CD4-positive, alpha-beta memory T cell (primary cell): ENCODE measurements around the gene SFSWAP. TPM values are rescaled to one million over a fixed set of nuclear protein-coding genes. Genes with fewer than 3 reads are reported as not detected.

ENCODE experiments used
- CTCF ChIA-PET: fragments of 350-600 bp; sonication (Branson Sonifier 250); formaldehyde crosslinking; loops from one replicate; lab custom pipeline; 2021; ENCODE audit warnings: inconsistent platforms; ENCODE audit not compliant: partially characterized antibody; lab: Charles Lee
- POLR2A ChIA-PET: fragments of 350-600 bp; sonication (Branson Sonifier 250); formaldehyde crosslinking; loops from one replicate; lab custom pipeline; 2021; ENCODE audit not compliant: partially characterized antibody; lab: Charles Lee
- DNase-seq, 5 donors: peaks; one replicate each; pipeline versions ENCODE4 v3.0.0 to v3.0.0-alpha.2; 2020 to 2022; ENCODE audit warnings: mixed read lengths in 1 of 5
- H3K27ac ChIP-seq: one replicate; pipeline ENCODE4 v1.7.0; 2013; ENCODE audit warnings: low read depth, low read length
- H3K27me3 ChIP-seq: 2 replicates; pipeline ENCODE4 v1.7.0; 2013; ENCODE audit warnings: mild to moderate bottlenecking, low read length, moderate library complexity; ENCODE audit not compliant: insufficient read depth
- H3K36me3 ChIP-seq: 2 replicates; pipeline ENCODE4 v1.7.0; 2013; ENCODE audit warnings: mild to moderate bottlenecking, low read length, moderate library complexity; ENCODE audit not compliant: insufficient read depth
- H3K4me1 ChIP-seq: 2 replicates; pipeline ENCODE4 v1.7.0; 2013; ENCODE audit warnings: mild to moderate bottlenecking, low read length, moderate library complexity; ENCODE audit not compliant: insufficient read depth
- H3K4me3 ChIP-seq, 2 donors: one replicate each; pipeline ENCODE4 v1.7.0; 2013; ENCODE audit warnings: low read length in 2 of 2, mild to moderate bottlenecking in 1 of 2
- H3K9me3 ChIP-seq, 2 donors: one replicate each; pipeline ENCODE4 v1.7.0; 2013; ENCODE audit warnings: low read length in 2 of 2, control low read depth in 1 of 2; ENCODE audit not compliant: control insufficient read depth in 1 of 2
- H3K27ac Mint-ChIP-seq, 7 donors: one replicate each; pipeline ENCODE4 v1.8.0; 2020 to 2021; ENCODE audit warnings: mixed read lengths in 7 of 7, mild to moderate bottlenecking in 6 of 7, inconsistent platforms in 3 of 7, moderate library complexity in 3 of 7
- H3K27me3 Mint-ChIP-seq, 2 donors: one replicate each; pipeline ENCODE4 v1.8.0; 2020 to 2021; ENCODE audit warnings: mixed read lengths in 2 of 2
- H3K36me3 Mint-ChIP-seq, 2 donors: one replicate each; pipeline ENCODE4 v1.8.0; 2020 to 2021; ENCODE audit warnings: mixed read lengths in 2 of 2, inconsistent platforms in 1 of 2, mild to moderate bottlenecking in 1 of 2
- H3K4me1 Mint-ChIP-seq, 4 donors: one replicate each; pipeline ENCODE4 v1.8.0; 2020 to 2021; ENCODE audit warnings: mixed read lengths in 4 of 4, mild to moderate bottlenecking in 1 of 4
- H3K4me3 Mint-ChIP-seq, 8 donors: one replicate each; pipeline ENCODE4 v1.8.0; 2020 to 2021; ENCODE audit warnings: mixed read lengths in 8 of 8, mild to moderate bottlenecking in 7 of 8, moderate library complexity in 6 of 8, inconsistent platforms in 3 of 8
- H3K9me3 Mint-ChIP-seq, 8 donors: one replicate each; pipeline ENCODE4 v1.8.0; 2020 to 2021; ENCODE audit warnings: mixed read lengths in 8 of 8, mild to moderate bottlenecking in 5 of 8, inconsistent platforms in 3 of 8, moderate library complexity in 1 of 8
- intact Hi-C: fragments of 100-400 bp; cut with micrococcal nuclease; formaldehyde crosslinking; loops from one replicate; pipeline ENCODE4 v1.15.1; 2023
- polyA plus RNA-seq, 2 donors: library from polyadenylated mRNA; unstranded; fragments of 300-500 nt; fragmentation: Illumina TruSeq; gene quantifications; one replicate each; pipeline ENCODE4 v1.2.3, GENCODE V29; 2021
- total RNA-seq, 2 experiments: library from RNA; stranded (reverse); gene quantifications; one replicate each; pipeline ENCODE4 v1.2.3, GENCODE V29; 2021

The SFSWAP gene
- total and polyA plus RNA-seq, 4 experiments from 2014 or later: 9.8 to 96.8 (median 60.7) TPM

DNA sequence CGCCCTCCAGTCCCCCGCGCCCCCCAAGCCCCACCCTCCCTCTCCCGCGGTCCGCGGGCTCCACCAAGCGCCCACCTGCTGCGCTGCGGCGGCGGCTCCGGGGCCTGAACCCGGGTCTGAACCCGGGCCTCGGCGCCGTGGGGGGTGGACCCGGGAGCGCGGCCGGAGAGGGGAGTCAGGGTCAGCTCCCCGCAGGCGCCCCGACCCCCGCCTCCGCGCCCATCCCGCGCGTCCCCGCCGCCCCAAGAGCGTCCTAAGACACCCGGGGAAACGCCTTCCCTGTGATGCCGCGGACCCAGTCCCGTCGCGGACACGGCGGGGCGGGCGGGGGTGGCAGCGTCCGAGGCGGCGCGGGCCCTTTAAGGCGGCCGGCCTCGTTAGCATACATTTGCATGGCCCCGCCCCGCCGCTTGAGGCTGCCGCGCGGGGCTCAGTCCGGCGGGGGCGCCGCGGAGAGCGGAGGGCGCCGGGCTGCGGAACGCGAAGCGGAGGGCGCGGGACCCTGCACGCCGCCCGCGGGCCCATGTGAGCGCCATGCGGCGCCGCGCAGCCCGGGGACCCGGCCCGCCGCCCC lies 117.2 kb downstream of the SFSWAP start, which contains the start of gene MMP17:
Gene MMP17 (plus strand): TSS at position 433 of the 574 bp plus-strand sequence. CDS start 102 bp downstream, at position 535.
- Histone ChIP-seq H3K27ac (no peak within 1 kb of the TSS), H3K27me3 (peaks cover 28% of the 10 kb centered on the region), H3K4me1 (peaks cover 22% of the 10 kb centered on the region), H3K36me3 (no peaks in the 10 kb centered on the region), H3K4me3 (no peak within 1 kb of the TSS), H3K9me3 (no peaks in the 10 kb centered on the region)
- Mint-ChIP-seq H3K9me3 (no peaks in the 10 kb centered on the region), H3K27ac (no peak within 1 kb of the TSS), H3K27me3 (peaks cover 39 to 45% of the 10 kb centered on the region in 2 donors), H3K36me3 (no peaks in the 10 kb centered on the region), H3K4me3 (peak within 1 kb of the TSS; percentile 47 to 81 (median 64)), H3K4me1 (peaks cover 2 to 13% (median 12%) of the 10 kb centered on the region in 4 donors)
- CTCF ChIA-PET: no interaction called here
- POLR2A ChIA-PET: no interaction called here
- DNase-seq: peak in 3 of 5 donors; percentile 24 to 30 (median 26)
- intact Hi-C loops: no loop called here

DNA sequence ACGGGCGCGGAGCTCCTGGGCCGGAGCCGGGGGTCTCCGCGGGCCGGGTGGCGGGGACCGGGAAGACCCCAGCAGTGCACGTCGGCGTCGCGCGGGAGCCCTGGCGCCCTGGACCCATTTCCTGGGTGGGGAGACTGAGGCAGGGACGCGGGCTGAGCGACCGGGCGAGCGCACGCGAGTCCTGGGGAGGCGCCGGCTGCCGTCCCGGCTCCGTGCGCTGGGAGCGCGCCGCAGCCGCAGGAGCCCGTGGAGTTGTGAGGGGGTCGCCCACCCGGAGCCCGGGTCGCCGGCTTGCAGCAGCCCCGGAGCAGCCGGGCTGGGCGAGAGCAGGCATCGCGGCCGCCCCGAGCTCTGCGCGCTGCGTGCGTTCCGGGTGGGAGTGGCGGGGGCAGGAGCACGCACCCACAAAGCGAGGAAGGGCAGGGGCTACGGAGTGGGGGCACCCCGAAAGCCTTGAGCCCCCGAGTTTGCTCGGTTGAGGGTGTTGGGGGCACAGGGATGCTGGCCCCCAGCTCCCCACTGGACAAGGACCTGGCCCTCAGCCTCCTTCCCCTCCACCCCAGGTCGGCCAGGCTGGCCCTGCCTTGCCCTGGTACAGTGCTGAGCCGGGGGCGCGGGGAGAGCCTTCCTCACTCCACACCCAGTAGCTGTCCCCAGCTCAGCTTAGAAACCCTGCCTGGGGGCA lies 117.9 kb downstream of the SFSWAP start:
- intact Hi-C loops: no loop called here
- H3K9me3 Mint-ChIP-seq: no peaks in the 10 kb centered on the region
- no peak overlapping the region for H3K27ac ChIP-seq
- no peaks in the 10 kb centered on the region for H3K36me3 Mint-ChIP-seq
- no peak overlapping the region for H3K4me3 ChIP-seq
- POLR2A ChIA-PET: no interaction called here
- H3K27me3 ChIP-seq: peaks cover 28% of the 10 kb centered on the region
- peak overlapping the region in 7 of 8 donors; percentile 44 to 81 (median 66) for H3K4me3 Mint-ChIP-seq
- CTCF ChIA-PET: no interaction called here
- no peak overlapping the region for H3K27ac Mint-ChIP-seq
- H3K27me3 Mint-ChIP-seq: peaks cover 43 to 47% of the 10 kb centered on the region in 2 donors
- no peaks in the 10 kb centered on the region for H3K9me3 ChIP-seq
- no peaks in the 10 kb centered on the region for H3K36me3 ChIP-seq
- peaks cover 2 to 13% (median 12%) of the 10 kb centered on the region in 4 donors for H3K4me1 Mint-ChIP-seq
- peaks cover 22% of the 10 kb centered on the region for H3K4me1 ChIP-seq
- no peak for DNase-seq

DNA sequence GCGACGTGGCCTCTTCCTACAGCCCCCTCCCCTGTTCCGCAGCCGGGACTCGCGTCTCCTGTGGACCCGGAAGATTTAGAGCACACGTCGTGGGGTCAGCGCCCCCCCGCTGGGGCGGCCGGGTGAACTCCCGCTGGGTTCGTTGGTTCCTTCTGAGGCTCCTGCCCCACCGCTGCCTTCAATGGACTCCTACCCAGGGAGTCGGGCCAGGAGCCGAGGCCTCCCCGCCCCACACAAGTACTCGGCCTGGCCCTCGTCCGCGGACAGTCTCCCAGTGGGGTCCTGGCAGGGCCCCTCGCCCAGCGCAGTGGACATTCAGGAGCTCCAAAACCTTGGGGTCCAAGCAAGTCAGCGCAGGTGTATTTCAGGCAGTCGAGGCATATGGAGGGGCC lies 118.5 kb downstream of the SFSWAP start:
- peaks cover 28% of the 10 kb centered on the region for H3K27me3 ChIP-seq
- H3K9me3 ChIP-seq: no peaks in the 10 kb centered on the region
- H3K4me3 Mint-ChIP-seq: peak overlapping the region; percentile 38 to 81 (median 64)
- peaks cover 42 to 46% of the 10 kb centered on the region in 2 donors for H3K27me3 Mint-ChIP-seq
- H3K36me3 ChIP-seq: no peaks in the 10 kb centered on the region
- ChIA-PET POLR2A (no interaction called here), CTCF (no interaction called here)
- H3K36me3 Mint-ChIP-seq: no peaks in the 10 kb centered on the region
- DNase-seq: no peak
- no peaks in the 10 kb centered on the region for H3K9me3 Mint-ChIP-seq
- H3K4me1 Mint-ChIP-seq: peaks cover 2 to 13% (median 12%) of the 10 kb centered on the region in 4 donors
- intact Hi-C loops: no loop called here
- H3K4me1 ChIP-seq: peaks cover 22% of the 10 kb centered on the region
- H3K27ac ChIP-seq: no peak overlapping the region
- no peak overlapping the region for H3K4me3 ChIP-seq
- no peak overlapping the region for H3K27ac Mint-ChIP-seq

DNA sequence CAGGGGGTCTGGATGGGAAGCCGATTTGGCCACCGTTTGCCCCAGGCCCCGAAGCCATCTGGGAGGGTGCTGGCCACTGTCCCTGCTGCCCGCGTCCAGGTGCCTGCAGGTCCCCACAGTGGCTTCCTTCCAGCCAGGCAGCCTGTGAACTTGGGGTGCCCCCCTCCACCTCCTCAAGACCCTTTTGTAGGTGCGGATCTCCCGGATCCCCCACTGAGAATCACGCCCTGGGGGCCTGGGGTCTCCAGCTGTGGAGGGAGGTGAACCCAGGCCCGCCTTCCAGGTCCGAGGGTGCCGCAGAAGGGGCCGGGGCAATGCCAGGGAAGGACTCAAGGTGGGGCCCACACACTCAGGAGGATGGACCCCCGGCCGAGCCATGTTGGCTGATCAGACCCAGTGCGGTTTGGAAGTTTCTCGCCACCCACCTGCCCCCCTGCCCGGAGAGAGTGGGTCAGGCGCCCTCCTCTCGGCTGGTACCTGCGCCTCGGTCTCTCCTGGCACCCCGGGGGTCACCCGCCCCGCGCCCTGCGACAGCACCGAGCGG lies 119.0 kb downstream of the SFSWAP start:
- ChIA-PET CTCF (interaction anchor here (1.0 to 1.5 kb wide), 2 partner anchors 725 to 726 kb away, joined by 5 to 6 read pairs; no protein-coding TSS in a partner anchor), POLR2A (no interaction called here)

DNA sequence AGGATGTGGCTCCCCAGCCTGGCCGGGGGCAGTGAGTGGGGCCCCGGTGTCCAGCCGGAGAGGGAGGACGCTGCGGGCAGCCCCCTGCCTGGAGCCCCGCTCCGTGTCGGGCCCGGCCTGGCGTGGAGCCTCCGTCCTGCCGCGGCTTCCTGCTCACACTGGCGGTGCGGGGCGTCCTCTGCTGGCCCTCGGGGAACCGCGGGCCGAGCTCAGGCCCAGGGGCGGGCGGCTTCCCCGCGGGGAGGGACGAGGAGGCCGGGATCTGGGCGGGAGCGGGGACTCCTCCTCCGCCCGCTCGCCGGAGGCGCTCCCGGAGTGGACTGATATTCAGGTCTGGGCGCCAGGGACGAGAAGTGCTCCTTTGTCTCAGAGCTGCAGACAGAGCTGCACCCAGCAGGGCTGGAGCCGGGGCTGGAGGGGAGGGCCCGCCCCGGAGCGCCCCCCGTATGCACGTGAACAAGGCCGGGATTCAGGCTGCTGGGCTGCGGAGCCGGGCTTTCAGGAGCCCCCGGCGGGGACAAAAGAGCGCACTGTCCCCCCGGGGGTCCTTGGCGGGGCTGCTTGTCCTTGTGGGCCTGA lies 119.5 kb downstream of the SFSWAP start:
- Histone ChIP-seq H3K27me3 (peaks cover 28% of the 10 kb centered on the region), H3K4me3 (no peak overlapping the region), H3K27ac (no peak overlapping the region), H3K4me1 (peaks cover 22% of the 10 kb centered on the region), H3K9me3 (no peaks in the 10 kb centered on the region), H3K36me3 (no peaks in the 10 kb centered on the region)
- DNase-seq: peak in 3 of 5 donors; percentile 22 to 33 (median 23)
- CTCF ChIA-PET: interaction anchor here (1.0 to 1.5 kb wide), 3 partner anchors 69 to 727 kb away, joined by 3 to 6 read pairs (median 5); no protein-coding TSS in a partner anchor
- POLR2A ChIA-PET: no interaction called here
- no peaks in the 10 kb centered on the region for H3K9me3 Mint-ChIP-seq
- peak overlapping the region in 7 of 8 donors; percentile 47 to 84 (median 75) for H3K4me3 Mint-ChIP-seq
- H3K27me3 Mint-ChIP-seq: peaks cover 33 to 38% of the 10 kb centered on the region in 2 donors
- H3K27ac Mint-ChIP-seq: no peak overlapping the region
- intact Hi-C loops: no loop called here
- no peaks in the 10 kb centered on the region for H3K36me3 Mint-ChIP-seq
- H3K4me1 Mint-ChIP-seq: peaks cover 2 to 13% (median 12%) of the 10 kb centered on the region in 4 donors

More for the DNA sequence above, 119.0 kb downstream of the SFSWAP start:
- H3K4me1 Mint-ChIP-seq: peaks cover 2 to 13% (median 12%) of the 10 kb centered on the region in 4 donors
- no peaks in the 10 kb centered on the region for H3K9me3 ChIP-seq
- intact Hi-C loops: no loop called here
- no peaks in the 10 kb centered on the region for H3K36me3 ChIP-seq
- no peak for DNase-seq
- no peaks in the 10 kb centered on the region for H3K9me3 Mint-ChIP-seq
- no peak overlapping the region for H3K4me3 ChIP-seq
- peaks cover 22% of the 10 kb centered on the region for H3K4me1 ChIP-seq
- no peak overlapping the region for H3K27ac Mint-ChIP-seq
- H3K27ac ChIP-seq: no peak overlapping the region
- H3K27me3 Mint-ChIP-seq: peaks cover 38 to 43% of the 10 kb centered on the region in 2 donors
- no peaks in the 10 kb centered on the region for H3K36me3 Mint-ChIP-seq
- H3K27me3 ChIP-seq: peaks cover 28% of the 10 kb centered on the region
- H3K4me3 Mint-ChIP-seq: peak overlapping the region in 4 of 8 donors; percentile 61 to 81 (median 69)

DNA sequence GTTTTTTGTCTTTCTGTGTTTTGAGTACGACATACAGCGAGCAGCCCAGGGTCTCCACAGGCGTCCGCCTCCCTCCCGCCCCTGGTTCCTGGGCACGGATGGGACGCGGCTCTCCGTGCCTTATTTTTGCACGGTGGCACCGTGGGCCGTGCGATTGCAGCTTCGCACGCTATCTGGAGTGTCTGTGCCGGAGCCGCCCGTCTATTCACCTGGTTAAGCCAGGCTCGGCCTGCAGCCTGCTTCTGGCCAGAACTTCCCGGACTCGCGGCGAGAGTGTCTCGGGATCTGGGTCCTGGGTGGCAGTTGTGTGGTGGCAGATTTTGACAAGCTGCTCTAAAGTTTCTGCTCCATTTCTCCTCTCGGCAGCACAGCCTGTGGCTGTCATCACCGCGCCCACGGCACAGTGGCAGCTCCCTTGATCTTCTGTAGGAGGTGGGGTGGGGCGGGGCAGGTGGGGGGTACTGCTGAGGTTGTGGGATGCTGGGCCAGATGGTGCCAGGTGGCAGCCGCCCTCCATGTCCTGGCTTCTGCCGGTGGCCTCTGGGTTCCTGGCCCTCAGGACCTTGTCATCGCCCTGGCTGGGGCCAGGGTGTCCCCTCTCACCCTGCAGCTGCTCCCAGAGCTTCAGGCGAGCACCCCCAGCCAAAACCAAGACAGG lies 120.2 kb downstream of the SFSWAP start:
- no peaks in the 10 kb centered on the region for H3K36me3 Mint-ChIP-seq
- peak in 1 of 5 donors; percentile 20 for DNase-seq
- no peak overlapping the region for H3K27ac Mint-ChIP-seq
- Histone ChIP-seq H3K4me1 (peaks cover 22% of the 10 kb centered on the region), H3K9me3 (no peaks in the 10 kb centered on the region), H3K27ac (no peak overlapping the region), H3K27me3 (peaks cover 27% of the 10 kb centered on the region), H3K4me3 (no peak overlapping the region), H3K36me3 (no peaks in the 10 kb centered on the region)
- no peaks in the 10 kb centered on the region for H3K9me3 Mint-ChIP-seq
- H3K27me3 Mint-ChIP-seq: peaks cover 28 to 34% of the 10 kb centered on the region in 2 donors
- intact Hi-C loops: no loop called here
- H3K4me3 Mint-ChIP-seq: peak overlapping the region; percentile 47 to 84 (median 74)
- POLR2A ChIA-PET: no interaction called here
- H3K4me1 Mint-ChIP-seq: peaks cover 2 to 13% (median 12%) of the 10 kb centered on the region in 4 donors
- CTCF ChIA-PET: interaction anchor here (1.0 to 1.5 kb wide), 3 partner anchors 70 to 728 kb away, joined by 3 to 6 read pairs (median 5); no protein-coding TSS in a partner anchor
